Activated gamma-delta T cell treated with Interleukin-2 at 50 U/mL for 16 hours (primary cell): ENCODE measurements around the gene KRT84.
A peak's percentile ranks its signal among the peaks of the same experiment; 100 is the strongest.
"Not testable (repeated sequence)": the region's sequence is repeated elsewhere in the genome, so short reads cannot be mapped to it uniquely, and the experiment has no call there.

Source experiments
- DNase-seq: peaks from one replicate; pipeline ENCODE4 v3.0.0-alpha.2; 2020

Gene KRT84

DNA sequence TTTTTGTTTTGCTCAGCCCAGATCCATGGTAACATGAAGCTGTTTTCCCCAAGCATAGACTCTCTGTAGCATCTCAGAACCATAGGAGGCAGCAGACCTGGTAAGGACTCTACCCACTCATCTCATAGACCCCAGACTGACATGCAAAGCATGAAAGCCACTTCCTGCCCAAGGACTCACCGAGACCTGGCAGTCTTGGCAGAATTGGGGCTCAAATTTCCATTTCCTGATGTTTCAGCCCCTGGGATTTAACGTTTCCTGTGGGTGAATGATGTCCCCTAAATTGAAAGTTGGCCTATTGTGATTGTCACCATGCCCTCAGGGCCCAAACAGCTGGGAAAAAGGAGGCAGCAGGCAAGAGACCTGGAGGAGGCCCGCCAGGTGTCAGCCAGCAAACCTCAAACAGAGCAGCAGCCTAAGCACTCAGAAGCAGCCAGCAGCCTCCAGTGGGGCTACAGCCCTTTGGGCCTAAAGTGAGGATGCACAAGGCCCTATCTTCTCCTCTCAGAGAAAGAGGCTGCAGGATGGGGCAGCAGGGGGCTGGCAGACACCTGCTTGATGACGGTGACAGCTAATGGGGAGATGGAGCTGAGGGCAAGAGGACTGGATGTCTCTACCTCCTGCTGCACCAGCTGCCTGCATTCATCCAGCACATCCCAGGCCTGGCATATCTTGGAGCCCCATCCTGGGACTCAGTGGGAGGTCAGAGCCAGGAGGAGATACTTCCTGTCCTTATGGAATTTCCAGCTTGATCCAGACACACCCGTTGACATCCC, 26.7 kb downstream of the KRT84 start:
- peak; percentile 29 for DNase-seq

DNA sequence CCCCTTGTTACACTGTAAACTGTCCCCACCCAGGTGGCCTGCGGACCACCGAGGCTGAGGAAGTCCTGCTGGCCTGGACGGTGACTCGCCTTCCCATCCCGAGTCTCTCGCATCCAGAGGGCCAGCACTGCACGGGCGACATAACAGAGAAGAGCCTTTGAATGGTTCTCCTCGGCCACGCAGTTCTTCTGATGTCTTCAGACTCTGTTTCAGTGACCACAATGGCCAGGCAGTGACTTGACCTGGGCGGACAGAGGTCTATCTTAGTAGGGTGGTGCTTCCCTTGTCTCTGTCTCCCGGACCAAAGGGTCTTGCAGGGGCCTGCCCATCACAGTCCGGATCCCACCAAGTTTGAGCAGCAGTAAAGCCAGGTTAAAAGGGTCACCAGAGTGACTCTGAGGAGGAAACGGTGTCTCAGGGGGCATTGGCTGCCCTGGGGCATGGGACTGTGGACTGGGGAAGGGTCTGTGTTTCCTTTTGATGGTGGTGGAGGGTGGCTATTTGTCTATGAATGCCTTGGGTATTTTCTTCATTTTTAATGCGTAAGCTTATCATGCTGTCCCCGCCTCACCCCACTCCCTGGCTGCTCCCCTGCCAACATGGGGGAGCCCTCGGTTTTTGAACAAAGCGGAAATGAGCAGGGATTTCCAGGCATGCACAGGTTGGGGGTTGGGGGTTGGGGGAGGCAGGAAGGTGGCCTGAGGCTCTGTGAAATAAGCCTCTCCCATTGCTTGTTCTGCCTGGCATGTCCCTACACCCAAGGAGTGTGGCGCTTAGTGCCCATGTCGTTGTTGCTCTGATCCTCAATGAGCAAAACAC, 28.5 kb downstream of the KRT84 start:
- no peak for DNase-seq

DNA sequence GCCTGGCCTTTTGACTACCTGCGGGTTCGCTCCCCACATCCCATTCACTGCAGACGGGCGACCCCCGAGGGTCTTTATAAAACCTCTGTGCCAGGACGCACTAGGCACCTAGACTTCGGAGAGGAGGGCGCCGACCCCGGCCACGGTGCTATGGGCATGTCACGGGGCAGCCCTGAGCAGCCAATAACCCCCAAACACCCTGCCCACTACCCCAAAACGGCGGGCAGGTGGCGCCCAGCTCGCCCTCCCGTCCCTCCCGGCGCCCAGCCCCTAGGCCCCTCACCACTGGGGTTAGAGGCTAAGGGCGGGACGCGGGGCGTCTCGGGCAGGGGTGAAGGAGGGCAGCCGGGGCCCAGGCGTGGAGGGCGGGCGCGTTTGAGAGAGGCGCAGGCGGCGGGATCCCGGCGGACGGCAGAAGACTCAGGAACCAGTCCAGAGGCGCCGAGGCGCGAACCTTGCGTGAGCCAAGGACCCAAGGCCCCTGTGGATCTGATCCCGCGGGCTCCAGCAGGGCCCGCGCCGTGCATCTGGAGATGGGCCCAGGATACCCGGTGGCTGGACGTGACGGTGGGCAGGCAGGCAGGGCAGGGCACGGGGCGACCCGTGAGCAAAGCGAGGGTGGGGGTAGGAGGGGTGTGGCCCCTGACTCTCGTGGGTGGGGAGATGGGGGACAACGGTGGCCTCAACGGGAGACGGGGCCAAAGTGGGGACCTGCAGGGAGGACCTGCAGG, 29.3 kb downstream of the KRT84 start:
- no peak for DNase-seq

DNA sequence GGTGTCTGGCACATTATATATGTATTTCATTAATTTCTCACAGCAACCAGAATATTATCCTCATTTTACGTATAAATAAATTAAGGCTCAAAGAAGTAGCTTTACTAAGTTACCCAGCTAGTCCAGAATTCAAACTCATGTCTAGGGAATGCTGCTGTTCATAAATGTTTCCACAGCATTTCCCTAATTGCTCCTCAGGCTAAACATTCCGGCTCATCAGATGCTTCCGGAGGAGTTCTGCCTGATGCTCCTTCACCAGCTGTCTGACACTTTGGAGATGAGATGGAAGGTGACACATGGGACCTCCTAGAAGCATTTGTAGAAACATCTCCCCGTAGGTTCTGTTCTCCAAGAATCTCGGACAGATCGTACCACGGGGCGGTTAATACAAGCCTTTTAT, 30.3 kb downstream of the KRT84 start:
- no peak for DNase-seq

DNA sequence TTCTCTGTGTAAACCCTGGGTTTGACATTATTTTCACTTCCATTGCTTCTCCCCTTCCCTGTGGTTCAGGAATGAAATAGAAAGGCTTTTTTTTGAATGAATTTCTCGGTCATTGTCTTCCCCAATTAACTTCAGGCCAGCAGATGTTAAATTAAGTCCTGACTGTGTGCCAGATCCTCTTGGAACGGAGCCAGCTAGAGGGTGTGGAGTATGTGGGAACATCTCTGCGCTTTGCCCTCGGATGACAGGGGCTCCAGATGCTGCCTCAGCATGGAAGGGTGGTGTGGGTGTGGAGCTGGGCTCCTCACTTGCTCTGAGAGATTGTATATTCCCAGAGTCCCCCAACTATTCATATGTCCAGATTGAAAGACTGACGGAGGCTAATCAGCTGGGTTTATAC, 31.3 kb downstream of the KRT84 start:
- DNase-seq = no peak

- no peak for DNase-seq
Measured at GRCh38 chr12:52353766-52354165, 31.7 kb downstream of the KRT84 start.

DNA sequence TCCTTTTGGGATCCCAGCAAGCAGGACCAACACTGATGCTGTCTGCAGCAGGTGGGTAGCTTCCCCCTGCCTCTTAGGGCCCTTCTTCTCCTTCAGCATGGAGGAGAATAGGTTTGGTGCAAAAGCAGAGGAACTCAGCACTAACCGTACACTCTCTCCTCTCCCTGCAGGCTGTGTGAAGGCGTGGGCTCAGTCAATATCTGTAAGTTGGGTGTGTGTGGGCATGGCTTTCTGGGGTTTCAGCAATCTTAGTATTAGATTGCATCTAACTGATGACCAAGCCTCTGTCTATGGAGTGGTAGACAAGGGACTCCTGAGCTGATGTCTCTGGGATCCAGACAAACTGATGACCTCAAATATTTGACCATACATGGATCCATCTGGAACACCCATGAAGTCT, 32.5 kb downstream of the KRT84 start:
- no peak for DNase-seq

GRCh38 chr12:52351196-52352059, 34.0 kb downstream of the KRT84 start:
- peak; percentile 63 for DNase-seq

GRCh38 chr12:52350786-52351185, 34.7 kb downstream of the KRT84 start:
- no peak for DNase-seq

DNA sequence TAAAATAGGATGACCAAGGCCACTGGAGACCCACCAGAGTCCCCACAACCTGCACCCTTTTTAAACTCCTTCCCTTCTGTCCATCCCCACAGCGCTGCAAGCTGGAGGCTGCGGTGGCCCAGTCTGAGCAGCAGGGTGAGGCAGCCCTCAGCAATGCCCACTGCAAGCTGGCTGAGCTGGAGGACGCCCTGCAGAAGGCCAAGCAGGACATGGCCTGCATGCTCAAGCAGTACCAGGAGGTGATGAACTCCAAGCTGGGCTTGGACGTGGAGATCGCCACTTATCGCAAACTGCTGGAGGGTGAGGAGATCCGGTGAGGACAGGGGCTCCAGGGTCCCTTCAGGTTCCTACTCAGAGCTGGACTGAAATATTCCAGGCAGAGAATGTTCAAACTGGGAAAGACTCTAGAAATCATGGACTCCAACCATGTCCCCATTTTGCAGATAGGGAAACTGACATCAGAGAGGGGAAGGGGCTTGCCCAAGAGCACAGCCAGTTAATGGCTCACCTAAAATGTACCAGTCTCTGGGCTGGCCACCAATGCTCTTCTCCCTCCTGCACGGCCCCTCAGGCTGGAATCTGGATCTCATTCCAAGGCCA, 35.3 kb downstream of the KRT84 start:
- DNase-seq = no peak

DNA sequence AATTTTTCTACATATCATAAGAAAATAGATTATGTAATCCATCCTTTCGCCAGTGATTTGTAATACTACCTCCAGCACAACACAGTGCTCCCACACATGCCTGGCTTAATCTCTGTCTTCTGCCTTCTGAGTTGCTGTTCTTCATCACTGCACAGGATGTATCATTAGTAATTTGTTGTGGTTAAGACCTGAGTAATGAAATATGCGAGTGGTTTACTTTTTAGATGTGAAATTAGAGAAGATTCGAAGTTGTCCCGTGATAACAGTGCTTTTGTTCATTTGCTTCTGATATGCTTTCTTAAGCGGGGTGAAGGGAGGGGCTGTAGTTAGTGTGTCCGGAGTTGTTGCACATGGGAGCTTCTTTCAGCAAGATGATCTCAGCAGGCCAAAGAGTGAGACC, 36.3 kb downstream of the KRT84 start:
- no peak for DNase-seq

GRCh38 chr12:52347551-52348510, 37.6 kb downstream of the KRT84 start:
- no peak for DNase-seq

- DNase-seq = no peak
Measured at GRCh38 chr12:52347016-52347415, 38.4 kb downstream of the KRT84 start.

DNA sequence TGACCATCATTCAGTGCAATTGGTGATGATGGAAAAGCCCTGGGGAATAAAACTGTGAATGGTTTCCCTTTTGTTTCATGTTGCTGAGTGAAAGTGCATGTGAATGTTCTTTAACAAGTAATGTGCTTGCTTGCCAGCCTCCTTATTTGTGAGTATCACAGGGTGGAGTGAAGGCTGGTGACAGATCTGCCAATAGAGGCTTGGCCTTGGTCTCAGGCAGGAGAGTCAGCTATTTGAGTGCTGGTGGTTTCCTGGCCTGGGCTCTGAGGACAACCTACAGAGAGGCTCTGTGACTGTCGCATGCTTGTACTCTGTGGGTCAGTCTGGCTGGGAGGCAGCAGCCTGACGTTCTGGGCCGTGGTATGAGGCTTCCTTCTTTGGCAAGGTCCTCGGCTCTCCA, 38.9 kb downstream of the KRT84 start:
- no peak for DNase-seq

DNA sequence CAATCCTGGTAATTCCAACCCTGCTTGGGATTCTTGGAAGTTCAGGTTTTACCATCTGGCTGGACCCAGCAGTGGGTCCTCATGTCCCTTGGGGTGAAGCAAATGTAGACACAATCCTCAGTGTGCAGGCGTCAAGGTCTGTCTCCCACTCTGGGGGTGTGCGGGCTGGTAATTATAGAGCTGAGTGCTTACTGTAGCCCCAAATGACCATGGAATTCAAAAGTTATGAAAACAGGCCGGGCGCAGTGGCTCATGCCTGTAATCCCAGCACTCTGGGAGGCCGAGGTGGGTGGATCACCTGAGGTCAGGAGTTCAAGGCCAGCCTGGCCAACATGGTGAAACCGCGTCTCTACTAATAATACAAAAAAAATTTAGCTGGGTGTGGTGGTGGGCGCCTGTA, 40.4 kb downstream of the KRT84 start:
- not testable (repeated sequence) for DNase-seq

GRCh38 chr12:52344111-52344510, 41.3 kb downstream of the KRT84 start:
- DNase-seq = no peak

- DNase-seq = no peak
Measured at GRCh38 chr12:52343550-52343949, 41.9 kb downstream of the KRT84 start.

DNA sequence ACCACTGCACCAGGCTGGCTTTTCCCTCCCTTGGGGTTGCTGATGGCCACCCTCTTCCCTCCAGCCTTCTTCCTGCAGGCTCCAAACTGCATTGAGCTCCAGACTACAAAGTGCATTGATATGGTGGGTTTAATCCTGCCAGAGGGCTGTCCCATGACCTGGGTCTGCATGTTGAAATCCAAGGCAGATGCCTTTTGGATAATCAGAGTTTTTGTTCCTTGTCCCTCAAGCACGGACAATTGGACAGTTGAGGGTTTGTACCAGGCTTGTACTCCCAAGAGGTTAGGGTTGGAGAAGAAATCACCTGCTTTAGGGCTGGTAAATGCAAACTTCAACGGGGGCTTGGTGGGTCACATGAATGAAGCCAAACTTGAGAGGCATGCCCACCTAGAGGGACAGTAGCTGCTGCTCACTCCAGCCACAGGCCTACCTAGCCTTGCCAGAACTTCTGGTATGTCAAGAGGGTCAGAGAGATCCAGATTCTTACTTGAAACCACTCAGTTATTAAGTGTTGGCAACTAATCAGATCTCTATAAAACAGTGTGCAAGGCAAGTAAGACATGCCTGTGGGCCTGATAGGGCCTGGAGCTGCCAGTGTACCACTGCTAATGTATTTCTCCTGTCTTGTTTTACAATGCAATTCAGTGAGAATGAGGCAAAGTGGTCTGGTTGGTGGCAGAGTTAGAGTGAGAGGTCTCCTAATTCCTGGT, 42.5 kb downstream of the KRT84 start:
- no peak for DNase-seq

- DNase-seq = no peak
Measured at GRCh38 chr12:52341066-52341580, 44.3 kb downstream of the KRT84 start.
